GM23338 (cell line): ENCODE data around the gene OSBPL1A. TPM values are rescaled to one million over a fixed set of nuclear protein-coding genes. Genes with fewer than 3 reads are reported as not detected.

Source experiments
- ATAC-seq: fragments of 200-7000 bp; cut with Tn5 transposase; 3 replicates; pipeline ENCODE4 v1.9.1; 2020
- DNase-seq: peaks from one replicate; pipeline ENCODE4 v3.0.0-alpha.2; 2015; ENCODE audit warnings: low spot score
- H2AFZ ChIP-seq: fragments of 200-600 bp; sonication (generic); 2 replicates; pipeline ENCODE4 v1.8.0; 2016; ENCODE audit warnings: antibody characterized with exemption, mild to moderate bottlenecking, moderate library complexity
- H3F3A ChIP-seq: fragments of 200-600 bp; sonication (generic); replicated peaks from 2 replicates; pipeline ENCODE4 v1.8.0; 2017; ENCODE audit warnings: antibody characterized with exemption, mixed run types, low read depth
- H3K27ac ChIP-seq: fragments of 200-600 bp; sonication (generic); 2 replicates; pipeline ENCODE4 v1.6.1; 2016; ENCODE audit warnings: low read depth
- H3K27me3 ChIP-seq: fragments of 200-600 bp; sonication (generic); 2 replicates; pipeline ENCODE4 v1.8.0; 2016; ENCODE audit warnings: mild to moderate bottlenecking, mixed run types, moderate library complexity; ENCODE audit not compliant: insufficient read depth
- H3K36me3 ChIP-seq: fragments of 200-600 bp; sonication (generic); 2 replicates; pipeline ENCODE4 v1.8.0; 2016; ENCODE audit warnings: mild to moderate bottlenecking; ENCODE audit not compliant: insufficient read depth
- H3K4me1 ChIP-seq: fragments of 200-600 bp; sonication (generic); 2 replicates; pipeline ENCODE4 v1.8.0; 2016; ENCODE audit warnings: mild to moderate bottlenecking, moderate library complexity; ENCODE audit not compliant: insufficient read depth
- H3K4me2 ChIP-seq: fragments of 200-600 bp; sonication (generic); 2 replicates; pipeline ENCODE4 v1.7.1; 2017; ENCODE audit warnings: mixed run types
- H3K4me3 ChIP-seq: fragments of 200-600 bp; sonication (generic); 2 replicates; pipeline ENCODE4 v1.6.1; 2016; ENCODE audit warnings: mixed run types
- H3K79me2 ChIP-seq: fragments of 200-600 bp; sonication (generic); replicated peaks from 2 replicates; pipeline ENCODE4 v1.8.0; 2017; ENCODE audit warnings: mild to moderate bottlenecking; ENCODE audit not compliant: insufficient read depth
- H3K9me2 ChIP-seq: fragments of 200-600 bp; sonication (generic); 2 replicates; pipeline ENCODE4 v1.8.0; 2017; ENCODE audit not compliant: insufficient read depth
- H4K20me1 ChIP-seq: fragments of 200-600 bp; sonication (generic); replicated peaks from 2 replicates; pipeline ENCODE4 v1.8.0; 2017; ENCODE audit warnings: mild to moderate bottlenecking; ENCODE audit not compliant: insufficient read depth
- H3K27ac Mint-ChIP-seq: 2 replicates; pipeline ENCODE4 v1.8.0; 2020; ENCODE audit warnings: inconsistent platforms, mild to moderate bottlenecking, moderate library complexity, mixed read lengths
- H3K27me3 Mint-ChIP-seq: 3 replicates; pipeline ENCODE4 v1.8.0; 2022; ENCODE audit warnings: low read depth, mild to moderate bottlenecking, moderate library complexity, mixed read lengths, inconsistent platforms; ENCODE audit not compliant: insufficient read depth, poor library complexity
- H3K36me3 Mint-ChIP-seq: 3 replicates; pipeline ENCODE4 v1.8.0; 2021; ENCODE audit warnings: low read depth, mild to moderate bottlenecking, inconsistent platforms, moderate library complexity, mixed read lengths
- H3K4me1 Mint-ChIP-seq: 3 replicates; pipeline ENCODE4 v1.8.0; 2020; ENCODE audit warnings: mild to moderate bottlenecking, inconsistent platforms, mixed read lengths
- H3K4me3 Mint-ChIP-seq: 3 replicates; pipeline ENCODE4 v1.8.0; 2021; ENCODE audit warnings: moderate library complexity, mild to moderate bottlenecking, inconsistent platforms, mixed read lengths
- H3K9me3 Mint-ChIP-seq: 3 replicates; pipeline ENCODE4 v1.8.0; 2020; ENCODE audit warnings: moderate library complexity, mild to moderate bottlenecking, inconsistent platforms, mixed read lengths
- CREB1 ChIP-seq: fragments of 250-450 bp; sonication (Bioruptor Pico); IDR thresholded peaks from 2 replicates; pipeline ENCODE4 v1.5.0; 2020; ENCODE audit warnings: low read depth, mild to moderate bottlenecking, moderate library complexity
- CTCF ChIP-seq, 2 experiments: fragments of 200-600 bp in 1 of 2; sonication (generic) in 1 of 2; conservative IDR thresholded peaks; 2 replicates each; pipeline versions ENCODE4 v1.5.1 to v1.6.1; 2016 to 2017; ENCODE audit warnings: antibody characterized with exemption in 2 of 2, low read depth in 2 of 2, mild to moderate bottlenecking in 2 of 2, moderate library complexity in 1 of 2
- ETS1 ChIP-seq: IDR thresholded peaks from 2 replicates; pipeline ENCODE4 v1.6.1; 2016; ENCODE audit warnings: antibody characterized with exemption
- EZH2 ChIP-seq: fragments of 200-600 bp; sonication (generic); IDR thresholded peaks from one replicate; pipeline ENCODE4 v1.8.0; 2017; ENCODE audit warnings: antibody characterized with exemption, mild to moderate bottlenecking, low read depth; ENCODE audit not compliant: unreplicated experiment
- EZH2phosphoT487 ChIP-seq: fragments of 200-600 bp; sonication (generic); IDR thresholded peaks from one replicate; pipeline ENCODE4 v1.8.1; 2018; ENCODE audit warnings: antibody characterized with exemption; ENCODE audit not compliant: unreplicated experiment
- NANOG ChIP-seq: IDR thresholded peaks from 2 replicates; pipeline ENCODE4 v1.6.1; 2016; ENCODE audit warnings: antibody characterized with exemption, borderline replicate concordance
- REST ChIP-seq: IDR thresholded peaks from one replicate; pipeline ENCODE4 v1.6.1; 2018; ENCODE audit warnings: antibody characterized with exemption; ENCODE audit not compliant: unreplicated experiment
- STAT1 ChIP-seq: IDR thresholded peaks from one replicate; pipeline ENCODE4 v1.6.1; 2016; ENCODE audit warnings: antibody characterized with exemption; ENCODE audit not compliant: unreplicated experiment
- ZNF114 ChIP-seq: fragments of 250-450 bp; sonication (Bioruptor Pico); IDR thresholded peaks from 2 replicates; pipeline ENCODE4 v1.5.0; 2020; ENCODE audit warnings: mild to moderate bottlenecking, moderate library complexity
- ZNF331 ChIP-seq: fragments of 250-450 bp; sonication (Bioruptor Pico); IDR thresholded peaks from 2 replicates; pipeline ENCODE4 v1.5.0; 2020; ENCODE audit warnings: low read depth, mild to moderate bottlenecking, moderate library complexity
- polyA plus RNA-seq: library from polyadenylated mRNA; unstranded; fragments of >200 nt; fragmentation: Nextera tagmentation; extraction: Ambion mirVana; gene quantifications from 2 replicates; pipeline ENCODE4 v1.2.1, GENCODE V29; 2016
- total RNA-seq: library from RNA; depleted of rRNA; stranded (reverse); fragments of >200 nt; shearing (Covaris generic); gene quantifications from 2 replicates; pipeline ENCODE4 v1.2.3, GENCODE V29; 2014

The OSBPL1A gene
- total and polyA plus RNA-seq, 2 experiments from 2014 or later, result 55.6 to 71.4 TPM

DNA sequence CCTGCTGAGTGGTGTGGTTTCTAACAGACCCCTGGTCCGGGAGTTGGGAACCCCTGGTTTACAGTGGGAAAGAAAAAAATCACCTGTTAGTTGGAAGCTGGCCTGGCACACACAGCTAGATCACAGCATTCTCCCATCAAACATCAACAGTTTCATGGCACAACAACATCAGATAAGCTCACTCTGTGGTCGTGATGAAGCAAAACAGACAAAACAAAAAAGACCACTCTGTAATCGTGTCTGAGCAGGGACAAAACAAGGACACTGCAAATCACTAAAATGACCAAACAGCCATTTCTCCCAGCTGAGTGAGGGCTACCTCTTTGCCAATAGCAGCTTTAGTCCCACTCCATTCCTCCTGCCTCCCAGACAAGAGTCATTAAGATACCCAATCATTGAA is 19.9 kb upstream of the OSBPL1A start (continued):
- TF ChIP-seq ETS1 (no peak), CREB1 (no peak), EZH2 (no peak), REST (no peak), CTCF (conservative IDR thresholded peaks at IDR 0.05; ENCODE audit: low read depth in 2 of 2) (no peak), EZH2phosphoT487 (no peak), NANOG (no peak), ZNF114 (CRISPR knock-in tag) (no peak)

- Mint-ChIP-seq H3K27me3 (peaks cover 7% of the 10 kb centered on the region), H3K4me3 (no peak overlapping the region), H3K27ac (no peak overlapping the region), H3K36me3 (no peaks in the 10 kb centered on the region), H3K4me1 (peaks cover 10% of the 10 kb centered on the region), H3K9me3 (no peaks in the 10 kb centered on the region)
- Histone ChIP-seq H3K4me3 (no peak overlapping the region), H3K79me2 (no peaks in the 10 kb centered on the region), H3K36me3 (no peaks in the 10 kb centered on the region), H3K9me2 (no peaks in the 10 kb centered on the region), H4K20me1 (no peaks in the 10 kb centered on the region), H3K4me1 (peaks cover 7% of the 10 kb centered on the region), H3K27ac (no peak overlapping the region), H2AFZ (no peak overlapping the region), H3K27me3 (no peaks in the 10 kb centered on the region), H3F3A (no peaks in the 10 kb centered on the region), H3K4me2 (no peak overlapping the region)
- no peak for DNase-seq
- no peak for ATAC-seq
- TF ChIP-seq STAT1, result no peak
- no peak for TF ChIP-seq ZNF331 (CRISPR knock-in tag)
- TF ChIP-seq EZH2phosphoT487, result no peak
- TF ChIP-seq REST, result no peak
Observed at GRCh38 chr18:24414349-24415003, 16.9 kb upstream of the OSBPL1A start.
